ENCODE data around the gene TNK1.

Gene TNK1

GRCh38 chr17:7389924-7390910, 9.3 kb downstream of the TNK1 start:
- TF ChIP-seq PAX5 (IDR thresholded peaks at IDR 0.05; ENCODE audit: insufficient read depth, low read length, severe bottlenecking) (no peak), POLR2A (IDR thresholded peaks at IDR 0.05; ENCODE audit: low read depth, low read length) (no peak), SPI1 (IDR thresholded peaks at IDR 0.05; ENCODE audit: low read depth, low read length) (no peak), POU2F2 (IDR thresholded peaks at IDR 0.05; ENCODE audit: low read depth, low read length) (no peak), POLR2AphosphoS5 (IDR thresholded peaks at IDR 0.05; ENCODE audit: low read depth, low read length) (no peak), TAF1 (IDR thresholded peaks at IDR 0.05; ENCODE audit: low read depth, low read length) (no peak)
- DNase-seq (ENCODE audit: insufficient read length, low spot score) (no peak), FAIRE-seq (no peak)

- TF ChIP-seq SPI1 (IDR thresholded peaks at IDR 0.05; ENCODE audit: low read depth, low read length), result no peak
- TF ChIP-seq POLR2AphosphoS5 (IDR thresholded peaks at IDR 0.05; ENCODE audit: low read depth, low read length), result no peak
- no peak for TF ChIP-seq POU2F2 (IDR thresholded peaks at IDR 0.05; ENCODE audit: low read depth, low read length)
- no peak for TF ChIP-seq PAX5 (IDR thresholded peaks at IDR 0.05; ENCODE audit: insufficient read depth, low read length, severe bottlenecking)
- no peak for TF ChIP-seq TAF1 (IDR thresholded peaks at IDR 0.05; ENCODE audit: low read depth, low read length)
- no peak for TF ChIP-seq POLR2A (IDR thresholded peaks at IDR 0.05; ENCODE audit: low read depth, low read length)
- DNase-seq (ENCODE audit: insufficient read length, low spot score), result no peak
- no peak for FAIRE-seq
These were observed 10.4 kb downstream of the TNK1 start for GRCh38 chr17:7391307-7391706.

- peak; percentile 23 for FAIRE-seq
- no peak for DNase-seq (ENCODE audit: insufficient read length, low spot score)
- TF ChIP-seq TAF1 (IDR thresholded peaks at IDR 0.05; ENCODE audit: low read depth, low read length), result no peak
- TF ChIP-seq PAX5 (IDR thresholded peaks at IDR 0.05; ENCODE audit: insufficient read depth, low read length, severe bottlenecking), result no peak
- no peak for TF ChIP-seq POLR2A (IDR thresholded peaks at IDR 0.05; ENCODE audit: low read depth, low read length)
- TF ChIP-seq POU2F2 (IDR thresholded peaks at IDR 0.05; ENCODE audit: low read depth, low read length), result no peak
- no peak for TF ChIP-seq POLR2AphosphoS5 (IDR thresholded peaks at IDR 0.05; ENCODE audit: low read depth, low read length)
These were observed 12.1 kb downstream of the TNK1 start for GRCh38 chr17:7392696-7393612.

- no peak for TF ChIP-seq PAX5 (IDR thresholded peaks at IDR 0.05; ENCODE audit: insufficient read depth, low read length, severe bottlenecking)
- TF ChIP-seq POLR2A (IDR thresholded peaks at IDR 0.05; ENCODE audit: low read depth, low read length), result no peak
- TF ChIP-seq SPI1 (IDR thresholded peaks at IDR 0.05; ENCODE audit: low read depth, low read length), result no peak
- TF ChIP-seq POLR2AphosphoS5 (IDR thresholded peaks at IDR 0.05; ENCODE audit: low read depth, low read length), result no peak
- TF ChIP-seq TAF1 (IDR thresholded peaks at IDR 0.05; ENCODE audit: low read depth, low read length), result no peak
- TF ChIP-seq POU2F2 (IDR thresholded peaks at IDR 0.05; ENCODE audit: low read depth, low read length), result no peak
- FAIRE-seq, result peak; percentile 86
- no peak for DNase-seq (ENCODE audit: insufficient read length, low spot score)
These were observed 12.9 kb downstream of the TNK1 start for GRCh38 chr17:7393613-7394451.

- peak; percentile 97 for FAIRE-seq
- TF ChIP-seq POLR2A (IDR thresholded peaks at IDR 0.05; ENCODE audit: low read depth, low read length) (peak; percentile 22; the same call in 1 of the 2 replicates), POU2F2 (IDR thresholded peaks at IDR 0.05; ENCODE audit: low read depth, low read length) (no peak)
- DNase-seq (ENCODE audit: insufficient read length, low spot score), result peak; percentile 98
These were observed 13.7 kb downstream of the TNK1 start, which contains the start of gene PLSCR3 for GRCh38 chr17:7394452-7395191. Gene PLSCR3, minus strand, starts transcription at chr17:7394525. Its CDS starts 415 bp downstream, at chr17:7394110.

GRCh38 chr17:7396147-7396546, 15.3 kb downstream of the TNK1 start:
- no peak for TF ChIP-seq SPI1 (IDR thresholded peaks at IDR 0.05; ENCODE audit: low read depth, low read length)
- DNase-seq (ENCODE audit: insufficient read length, low spot score) (no peak), FAIRE-seq (no peak)

- no peak for TF ChIP-seq SPI1 (IDR thresholded peaks at IDR 0.05; ENCODE audit: low read depth, low read length)
- no peak for TF ChIP-seq PAX5 (IDR thresholded peaks at IDR 0.05; ENCODE audit: insufficient read depth, low read length, severe bottlenecking)
- TF ChIP-seq POLR2AphosphoS5 (IDR thresholded peaks at IDR 0.05; ENCODE audit: low read depth, low read length), result no peak
- TF ChIP-seq POLR2A (IDR thresholded peaks at IDR 0.05; ENCODE audit: low read depth, low read length), result no peak
- no peak for TF ChIP-seq TAF1 (IDR thresholded peaks at IDR 0.05; ENCODE audit: low read depth, low read length)
- no peak for TF ChIP-seq POU2F2 (IDR thresholded peaks at IDR 0.05; ENCODE audit: low read depth, low read length)
- no peak for FAIRE-seq
- DNase-seq (ENCODE audit: insufficient read length, low spot score), result no peak
These were observed 17.7 kb downstream of the TNK1 start for GRCh38 chr17:7398612-7399011.

GRCh38 chr17:7403043-7403726, 22.3 kb downstream of the TNK1 start:
- TF ChIP-seq SPI1 (IDR thresholded peaks at IDR 0.05; ENCODE audit: low read depth, low read length) (no peak), TAF1 (IDR thresholded peaks at IDR 0.05; ENCODE audit: low read depth, low read length) (no peak), POLR2AphosphoS5 (IDR thresholded peaks at IDR 0.05; ENCODE audit: low read depth, low read length) (no peak), POU2F2 (IDR thresholded peaks at IDR 0.05; ENCODE audit: low read depth, low read length) (no peak)
- no peak for DNase-seq (ENCODE audit: insufficient read length, low spot score)
- peak; percentile 40 for FAIRE-seq

Measured in GM12891 (cell line).